Measurements from ENCODE around the gene MMAB.

- TF ChIP-seq ETS1 (CRISPR knock-in tag; IDR thresholded peaks at IDR 0.05) (no peak), ZNF672 (CRISPR knock-in tag; IDR thresholded peaks at IDR 0.05) (no peak), RAD21 (CRISPR knock-in tag; IDR thresholded peaks at IDR 0.05) (no peak)
These were observed 34.3 kb upstream of the MMAB start for GRCh38 chr12:109607618-109608017.

All from HepG2 (cell line).